OCI-LY7 (cell line): ENCODE results near the gene CACNB2. TPM values are rescaled to one million over a fixed set of nuclear protein-coding genes. Genes with fewer than 3 reads are reported as not detected.

Experiments
- BruUV-seq: library from RNA; stranded (reverse); fragments of 400-500 nt; replicated peaks from 2 replicates; lab custom pipeline; 2021; lab: Mats Ljungman, UMichigan
- CTCF ChIA-PET: fragments of 300-600 bp; sonication (Branson Sonifier 250); formaldehyde crosslinking; loops from one replicate; lab custom pipeline; 2022; ENCODE audit warnings: antibody characterized with exemption; ENCODE audit not compliant: unreplicated experiment; lab: Charles Lee
- POLR2A ChIA-PET: fragments of 300-600 bp; sonication (Branson Sonifier 250); formaldehyde crosslinking; loops from one replicate; lab custom pipeline; 2022; ENCODE audit warnings: antibody characterized with exemption; lab: Charles Lee
- DNase-seq: peaks from one replicate; pipeline ENCODE4 v3.0.0-alpha.2; 2015; ENCODE audit warnings: low spot score
- H2AFZ ChIP-seq: fragments of 200-600 bp; sonication (generic), shearing (Covaris generic); 2 replicates; pipeline ENCODE4 v1.6.1; 2014; ENCODE audit warnings: mild to moderate bottlenecking, antibody characterized with exemption, low read length, moderate library complexity
- H3K27ac ChIP-seq: fragments of 200-600 bp; sonication (generic); 2 replicates; pipeline ENCODE4 v1.5.1; 2014; ENCODE audit warnings: mixed run types, low read depth, mild to moderate bottlenecking, moderate library complexity, low read length, inconsistent platforms; ENCODE audit not compliant: poor library complexity, severe bottlenecking
- H3K36me3 ChIP-seq: fragments of 200-600 bp; sonication (generic); 2 replicates; pipeline ENCODE4 v1.6.1; 2014; ENCODE audit warnings: mild to moderate bottlenecking, antibody characterized with exemption, low read length, moderate library complexity, mixed read lengths; ENCODE audit not compliant: insufficient read depth
- H3K4me1 ChIP-seq: fragments of 200-600 bp; sonication (generic); 2 replicates; pipeline ENCODE4 v1.5.1; 2014; ENCODE audit warnings: mild to moderate bottlenecking, low read length; ENCODE audit not compliant: insufficient read depth, poor library complexity, severe bottlenecking
- H3K4me2 ChIP-seq: fragments of 200-600 bp; sonication (generic); 2 replicates; pipeline ENCODE4 v1.6.1; 2014; ENCODE audit warnings: mild to moderate bottlenecking, low read length
- H3K4me3 ChIP-seq: fragments of 200-600 bp; sonication (generic); 2 replicates; pipeline ENCODE4 v1.5.1; 2014; ENCODE audit warnings: mild to moderate bottlenecking, low read depth, low read length; ENCODE audit not compliant: poor library complexity, severe bottlenecking
- H3K79me2 ChIP-seq: fragments of 200-600 bp; sonication (generic); 2 replicates; pipeline ENCODE4 v1.6.1; 2016; ENCODE audit warnings: low read depth, mild to moderate bottlenecking, low read length, moderate library complexity, mixed read lengths; ENCODE audit not compliant: insufficient read depth
- H3K9me2 ChIP-seq: fragments of 200-600 bp; sonication (generic); 2 replicates; pipeline ENCODE4 v1.6.1; 2016; ENCODE audit warnings: mild to moderate bottlenecking, low read length, mixed read lengths; ENCODE audit not compliant: insufficient read depth
- H3K9me3 ChIP-seq: fragments of 200-600 bp; sonication (generic); 2 replicates; pipeline ENCODE4 v1.6.1; 2014; ENCODE audit warnings: mild to moderate bottlenecking, mixed run types, low read length, mixed read lengths
- H4K20me1 ChIP-seq: fragments of 200-600 bp; sonication (generic); 2 replicates; pipeline ENCODE4 v1.6.1; 2014; ENCODE audit warnings: mild to moderate bottlenecking, antibody characterized with exemption, low read length, moderate library complexity, mixed read lengths; ENCODE audit not compliant: insufficient read depth
- CTCF ChIP-seq: fragments of 200-600 bp; sonication (generic); conservative IDR thresholded peaks from 2 replicates; pipeline ENCODE4 v1.5.1; 2014; ENCODE audit warnings: mild to moderate bottlenecking, antibody characterized with exemption, low read length, moderate library complexity, mixed read lengths
- EZH2phosphoT487 ChIP-seq: fragments of 200-600 bp; sonication (generic); IDR thresholded peaks from 2 replicates; pipeline ENCODE4 v1.6.1; 2018; ENCODE audit warnings: low read depth, borderline replicate concordance, mild to moderate bottlenecking, mixed run types, antibody characterized with exemption, low read length, moderate library complexity, mixed read lengths
- intact Hi-C: fragments of 100-400 bp; cut with micrococcal nuclease; formaldehyde crosslinking; loops from one replicate; pipeline ENCODE4 v1.10.0; 2022; ENCODE audit not compliant: unreplicated experiment
- total RNA-seq, 2 experiments: library from RNA; depleted of rRNA in 1 of 2; stranded (reverse); fragments of >200 nt in 1 of 2; shearing (Covaris generic) in 1 of 2; gene quantifications; 2 replicates each; pipeline ENCODE4 v1.2.3, GENCODE V29; 2014 to 2022

CACNB2 gene
- total RNA-seq, 2 experiments from 2014 or later: not detected

DNA sequence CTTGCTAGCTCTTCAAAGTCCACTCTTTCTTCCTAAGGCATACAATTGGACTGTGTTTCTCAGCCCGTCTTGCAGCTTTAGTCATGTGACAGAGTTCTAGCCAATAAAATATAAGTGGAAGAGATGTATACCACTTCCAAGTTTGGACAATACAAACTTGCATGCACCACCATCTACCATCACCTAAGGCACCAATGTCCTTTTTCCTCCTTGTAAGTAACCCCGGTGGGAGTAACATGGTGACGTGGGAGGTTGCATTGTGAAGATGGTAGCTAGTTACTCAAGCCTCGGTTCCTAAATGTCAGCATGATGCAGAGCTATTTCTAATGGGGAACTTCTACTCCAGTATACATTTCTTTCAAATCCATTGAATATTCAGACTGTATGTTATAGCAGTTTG lies 5.3 kb upstream of the CACNB2 start:
- no TSS peak for BruUV-seq
- TF ChIP-seq EZH2phosphoT487 (no peak), CTCF (no peak)
- H3K4me2 ChIP-seq: no peak overlapping the region
- H3K4me3 ChIP-seq: no peak overlapping the region
- no peaks in the 10 kb centered on the region for H3K9me3 ChIP-seq
- ChIA-PET POLR2A (interaction anchor here (1.0 kb wide), 1 partner anchor 13 kb away, joined by 4 read pairs; no protein-coding TSS in a partner anchor), CTCF (no interaction called here)
- H3K9me2 ChIP-seq: no peaks in the 10 kb centered on the region
- H3K27ac ChIP-seq: no peak overlapping the region
- no peak overlapping the region for H2AFZ ChIP-seq
- H3K4me1 ChIP-seq: no peaks in the 10 kb centered on the region
- H3K79me2 ChIP-seq: no peaks in the 10 kb centered on the region
- no peaks in the 10 kb centered on the region for H3K36me3 ChIP-seq
- intact Hi-C loops: no loop called here
- H4K20me1 ChIP-seq: no peaks in the 10 kb centered on the region
- DNase-seq: no peak

- H3K4me2 ChIP-seq: no peak overlapping the region
- no peaks in the 10 kb centered on the region for H3K9me3 ChIP-seq
- no peaks in the 10 kb centered on the region for H3K36me3 ChIP-seq
- no peaks in the 10 kb centered on the region for H3K4me1 ChIP-seq
- ChIA-PET POLR2A (interaction anchor here (0.6 kb wide), 1 partner anchor 68 kb away, joined by 3 read pairs; no protein-coding TSS in a partner anchor), CTCF (no interaction called here)
- no peak overlapping the region for H3K27ac ChIP-seq
- TF ChIP-seq CTCF (no peak), EZH2phosphoT487 (no peak)
- H3K79me2 ChIP-seq: no peaks in the 10 kb centered on the region
- no peaks in the 10 kb centered on the region for H4K20me1 ChIP-seq
- DNase-seq: no peak
- intact Hi-C loops: no loop called here
- no peak overlapping the region for H3K4me3 ChIP-seq
- no peaks in the 10 kb centered on the region for H3K9me2 ChIP-seq
- BruUV-seq: no TSS peak
- no peak overlapping the region for H2AFZ ChIP-seq
Measured at GRCh38 chr10:18136073-18136791, 4.0 kb upstream of the CACNB2 start.

DNA sequence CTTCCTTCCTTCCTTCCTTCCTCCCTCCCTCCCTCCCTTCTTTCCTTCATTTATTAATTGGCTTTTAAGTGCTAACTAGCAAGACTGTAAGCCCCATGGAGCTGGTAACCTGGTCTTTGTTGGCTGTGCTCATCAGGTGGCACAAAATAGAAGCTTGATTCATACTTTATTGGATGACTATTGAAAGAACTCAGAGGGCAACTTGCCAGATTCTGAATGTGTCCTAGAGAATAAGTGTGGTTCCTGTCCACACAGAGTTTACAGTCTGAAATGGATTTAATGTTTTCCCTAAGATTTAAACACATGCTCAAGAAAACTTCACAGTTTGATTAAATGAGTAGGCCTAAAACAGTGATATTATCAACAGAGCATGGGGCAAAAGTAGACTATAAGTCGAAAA lies 3.1 kb upstream of the CACNB2 start:
- intact Hi-C loops: no loop called here
- POLR2A ChIA-PET: no interaction called here

More for the DNA sequence above, 3.1 kb upstream of the CACNB2 start:
- CTCF ChIA-PET: no interaction called here
- DNase-seq: no peak
- no peak overlapping the region for H3K4me2 ChIP-seq
- H3K79me2 ChIP-seq: no peaks in the 10 kb centered on the region
- H3K9me3 ChIP-seq: no peaks in the 10 kb centered on the region
- no peaks in the 10 kb centered on the region for H3K4me1 ChIP-seq
- no peaks in the 10 kb centered on the region for H3K36me3 ChIP-seq
- H3K4me3 ChIP-seq: no peak overlapping the region
- TF ChIP-seq EZH2phosphoT487 (no peak), CTCF (no peak)
- H3K9me2 ChIP-seq: no peaks in the 10 kb centered on the region
- H2AFZ ChIP-seq: no peak overlapping the region
- no peak overlapping the region for H3K27ac ChIP-seq
- no peaks in the 10 kb centered on the region for H4K20me1 ChIP-seq
- no TSS peak for BruUV-seq
